Neural cell (in vitro differentiated cells): ENCODE results near the gene ARHGAP6. TPM values are rescaled to one million over a fixed set of nuclear protein-coding genes. Genes with fewer than 3 reads are reported as not detected.

Source experiments
- H2AFZ ChIP-seq: fragments of 200-600, 300-800 bp; sonication (generic), shearing (Covaris generic); 2 replicates; pipeline ENCODE4 v1.6.0; 2014; ENCODE audit warnings: low read depth, mild to moderate bottlenecking, antibody characterized with exemption, low read length, moderate library complexity
- H3F3A ChIP-seq: fragments of 200-600 bp; shearing (Covaris generic); 2 replicates; pipeline ENCODE4 v1.6.1; 2016; ENCODE audit warnings: mild to moderate bottlenecking, moderate library complexity, mixed read lengths, antibody characterized with exemption, low read length; ENCODE audit not compliant: insufficient read depth, poor library complexity, severe bottlenecking
- H3K27ac ChIP-seq: fragments of 200-600, 300-800 bp; sonication (generic), shearing (Covaris generic); 2 replicates; pipeline ENCODE4 v1.5.1; 2014; ENCODE audit warnings: mild to moderate bottlenecking, low read length, moderate library complexity
- H3K27me3 ChIP-seq: fragments of 300-800, 200-600 bp; sonication (generic), shearing (Covaris generic); 2 replicates; pipeline ENCODE4 v1.6.0; 2014; ENCODE audit warnings: mild to moderate bottlenecking, low read depth, low read length, moderate library complexity; ENCODE audit not compliant: insufficient read depth
- H3K36me3 ChIP-seq: fragments of 300-800, 200-600 bp; sonication (generic), shearing (Covaris generic); 2 replicates; pipeline ENCODE4 v1.5.1; 2014; ENCODE audit warnings: mild to moderate bottlenecking, antibody characterized with exemption, low read length, moderate library complexity; ENCODE audit not compliant: insufficient read depth
- H3K4me2 ChIP-seq: fragments of 300-800, 200-600 bp; sonication (generic), shearing (Covaris generic); 2 replicates; pipeline ENCODE4 v1.6.0; 2014; ENCODE audit warnings: mild to moderate bottlenecking, low read length
- H3K4me3 ChIP-seq: fragments of 300-800, 200-600 bp; sonication (generic), shearing (Covaris generic); 2 replicates; pipeline ENCODE4 v1.5.1; 2014; ENCODE audit warnings: mild to moderate bottlenecking, low read length, moderate library complexity
- H3K79me2 ChIP-seq: fragments of 200-600 bp; shearing (Covaris generic); replicated peaks from 2 replicates; pipeline ENCODE4 v1.6.0; 2014; ENCODE audit warnings: mild to moderate bottlenecking, low read length, moderate library complexity; ENCODE audit not compliant: insufficient read depth
- H3K9ac ChIP-seq: fragments of 300-800, 200-600 bp; sonication (generic), shearing (Covaris generic); 2 replicates; pipeline ENCODE4 v1.6.1; 2016; ENCODE audit warnings: mild to moderate bottlenecking, low read length, mixed read lengths
- H3K9me2 ChIP-seq: fragments of 200-600 bp; shearing (Covaris generic); 2 replicates; pipeline ENCODE4 v1.6.1; 2016; ENCODE audit warnings: mild to moderate bottlenecking, low read length, mixed read lengths; ENCODE audit not compliant: insufficient read depth
- H3K9me3 ChIP-seq: fragments of 200-600, 300-800 bp; sonication (generic), shearing (Covaris generic); 2 replicates; pipeline ENCODE4 v1.6.1; 2016; ENCODE audit warnings: mild to moderate bottlenecking, mixed run types, low read length, moderate library complexity, mixed read lengths
- H4K20me1 ChIP-seq: fragments of 200-600 bp; shearing (Covaris generic); 2 replicates; pipeline ENCODE4 v1.6.1; 2016; ENCODE audit warnings: mild to moderate bottlenecking, mixed run types; ENCODE audit not compliant: insufficient read depth
- CTCF ChIP-seq: fragments of 450-650 bp; IDR thresholded peaks from 2 replicates; pipeline ENCODE4 v1.5.1; 2014; ENCODE audit warnings: antibody characterized with exemption, mild to moderate bottlenecking, moderate library complexity; ENCODE audit not compliant: poor library complexity, severe bottlenecking
- EP300 ChIP-seq: fragments of 450-650 bp; conservative IDR thresholded peaks from 2 replicates; pipeline ENCODE4 v1.6.1; 2014; ENCODE audit warnings: antibody characterized with exemption, mild to moderate bottlenecking, moderate library complexity; ENCODE audit not compliant: poor library complexity, severe bottlenecking
- EZH2 ChIP-seq: fragments of 200-600, 300-800 bp; shearing (Covaris generic), sonication (generic); IDR thresholded peaks from 2 replicates; pipeline ENCODE4 v1.6.1; 2014; ENCODE audit warnings: antibody characterized with exemption, low read length, borderline replicate concordance, mild to moderate bottlenecking; ENCODE audit not compliant: insufficient read depth, poor library complexity, severe bottlenecking
- MXI1 ChIP-seq: fragments of 450-650 bp; conservative IDR thresholded peaks from 2 replicates; pipeline ENCODE4 v1.6.1; 2014; ENCODE audit warnings: antibody characterized with exemption, mild to moderate bottlenecking; ENCODE audit not compliant: poor library complexity, severe bottlenecking
- POLR2AphosphoS5 ChIP-seq: IDR thresholded peaks from 2 replicates; pipeline ENCODE4 v1.6.1; 2012
- RAD21 ChIP-seq: fragments of 450-650 bp; conservative IDR thresholded peaks from 2 replicates; pipeline ENCODE4 v1.6.1; 2014; ENCODE audit warnings: antibody characterized with exemption, mild to moderate bottlenecking, moderate library complexity
- REST ChIP-seq: IDR thresholded peaks from 2 replicates; pipeline ENCODE4 v1.6.1; 2012; ENCODE audit warnings: borderline replicate concordance
- SMC3 ChIP-seq: fragments of 450-650 bp; conservative IDR thresholded peaks from 2 replicates; pipeline ENCODE4 v1.6.1; 2014; ENCODE audit warnings: antibody characterized with exemption, mild to moderate bottlenecking, moderate library complexity; ENCODE audit not compliant: poor library complexity
- TAF1 ChIP-seq: IDR thresholded peaks from 2 replicates; pipeline ENCODE4 v1.6.1; 2012; ENCODE audit warnings: low read depth
- polyA plus RNA-seq: library from polyadenylated mRNA; depleted of rRNA; stranded (reverse); fragments of >200 nt; gene quantifications from 2 replicates; pipeline ENCODE4 v1.2.3, GENCODE V29; 2014

The ARHGAP6 gene
- polyA plus RNA-seq, 1 donor from 2014 or later, result 0.40 TPM

- no peaks in the 10 kb centered on the region for H3K27me3 ChIP-seq
- no peaks in the 10 kb centered on the region for H3K9me3 ChIP-seq
- no peaks in the 10 kb centered on the region for H3K36me3 ChIP-seq
- no peaks in the 10 kb centered on the region for H4K20me1 ChIP-seq
- no peaks in the 10 kb centered on the region for H3K9me2 ChIP-seq
- no peak overlapping the region for H2AFZ ChIP-seq
- no peaks in the 10 kb centered on the region for H3K79me2 ChIP-seq
- H3F3A ChIP-seq, result no peaks in the 10 kb centered on the region
- no peak overlapping the region for H3K27ac ChIP-seq
- no peak overlapping the region for H3K4me3 ChIP-seq
- no peak overlapping the region for H3K4me2 ChIP-seq
- TF ChIP-seq RAD21 (no peak), CTCF (no peak), POLR2AphosphoS5 (no peak), EZH2 (no peak), TAF1 (no peak), EP300 (no peak), REST (no peak), SMC3 (no peak), MXI1 (no peak)
- H3K9ac ChIP-seq, result no peak overlapping the region
Measured at GRCh38 chrX:11259437-11259836, 406.3 kb downstream of the ARHGAP6 start.

- Histone ChIP-seq H3K4me2 (no peak overlapping the region), H3K27me3 (no peaks in the 10 kb centered on the region), H3K27ac (no peak overlapping the region), H3K4me3 (no peak overlapping the region), H3K79me2 (no peaks in the 10 kb centered on the region), H3F3A (no peaks in the 10 kb centered on the region), H3K36me3 (no peaks in the 10 kb centered on the region), H2AFZ (no peak overlapping the region), H4K20me1 (no peaks in the 10 kb centered on the region), H3K9me3 (no peaks in the 10 kb centered on the region), H3K9ac (no peak overlapping the region), H3K9me2 (no peaks in the 10 kb centered on the region)
- TF ChIP-seq CTCF, result no peak
- no peak for TF ChIP-seq EZH2
- no peak for TF ChIP-seq TAF1
- no peak for TF ChIP-seq MXI1
- no peak for TF ChIP-seq POLR2AphosphoS5
- no peak for TF ChIP-seq EP300
- TF ChIP-seq SMC3, result no peak
- TF ChIP-seq REST, result no peak
- TF ChIP-seq RAD21, result no peak
Measured at GRCh38 chrX:11257711-11258110, 408.0 kb downstream of the ARHGAP6 start.
